ENCODE data around the gene SNX25.

- TF ChIP-seq TSHZ2 (CRISPR knock-in tag; IDR thresholded peaks at IDR 0.05) (no peak), OSR1 (CRISPR knock-in tag; IDR thresholded peaks at IDR 0.05) (no peak), TOX (CRISPR knock-in tag; IDR thresholded peaks at IDR 0.05; ENCODE audit: borderline replicate concordance) (no peak), ISL1 (CRISPR knock-in tag; IDR thresholded peaks at IDR 0.05) (no peak), ZNF8 (CRISPR knock-in tag; IDR thresholded peaks at IDR 0.05) (no peak), CSDC2 (CRISPR knock-in tag; IDR thresholded peaks at IDR 0.05) (no peak), POU6F1 (CRISPR knock-in tag; IDR thresholded peaks at IDR 0.05; ENCODE audit: borderline replicate concordance, low read depth) (no peak), PATZ1 (CRISPR knock-in tag; IDR thresholded peaks at IDR 0.05; ENCODE audit: borderline replicate concordance) (no peak), ZFP3 (CRISPR knock-in tag; IDR thresholded peaks at IDR 0.05) (no peak), RARB (CRISPR knock-in tag; IDR thresholded peaks at IDR 0.05) (no peak), CSRNP3 (CRISPR knock-in tag; IDR thresholded peaks at IDR 0.05) (no peak), CREB5 (CRISPR knock-in tag; IDR thresholded peaks at IDR 0.05; ENCODE audit: low read depth) (no peak), ESRRG (CRISPR knock-in tag; IDR thresholded peaks at IDR 0.05) (no peak)
These were observed 33.5 kb downstream of the SNX25 start for GRCh38 chr4:185242749-185243533.
